KBM-7 (cell line): Measurements from ENCODE around the gene MED22.
"Not testable (repeated sequence)": the region's sequence is repeated elsewhere in the genome, so short reads cannot be mapped to it uniquely, and the experiment has no call there.

Source experiments
- DNase-seq: peaks from one replicate; pipeline ENCODE4 v3.0.0-alpha.2; 2015
- in situ Hi-C: fragments of 300-500 bp; cut with MboI; formaldehyde crosslinking; loops from 2 replicates; pipeline ENCODE4 v1.14.3; 2020; ENCODE audit warnings: low sequenced_read_pairs, low pct_unique_long_range_greater_than_20kb, mixed read lengths

MED22 gene

GRCh38 chr9:133323991-133324703 is 23.8 kb downstream of the MED22 start:
- in situ Hi-C loops, result no loop called here

GRCh38 chr9:133323211-133323610 is 24.7 kb downstream of the MED22 start:
- in situ Hi-C loops, result no loop called here

More at GRCh38 chr9:133323991-133324703, 23.8 kb downstream of the MED22 start:
- no peak for DNase-seq

DNA sequence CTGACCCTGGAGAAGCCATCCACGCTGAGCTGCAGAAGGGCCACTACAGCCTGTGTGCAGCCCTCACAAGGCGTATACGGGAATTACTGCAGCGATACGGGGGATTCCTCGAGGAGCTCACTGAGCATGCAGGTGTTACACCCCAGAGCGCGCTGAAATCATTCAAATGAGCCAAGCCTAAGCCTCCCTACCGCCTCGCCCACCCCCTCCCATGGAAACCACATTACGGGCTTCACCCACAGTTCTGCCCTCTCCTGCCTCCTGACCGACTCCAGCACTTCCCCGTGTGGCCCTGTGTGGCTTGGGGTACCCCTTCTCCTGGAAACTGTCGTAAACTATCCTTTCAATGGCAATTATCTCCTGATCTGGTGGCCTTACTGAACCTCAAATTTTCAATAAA is 25.2 kb downstream of the MED22 start:
- in situ Hi-C loops, result no loop called here
- no peak for DNase-seq

More at GRCh38 chr9:133323211-133323610, 24.7 kb downstream of the MED22 start:
- no peak for DNase-seq

DNA sequence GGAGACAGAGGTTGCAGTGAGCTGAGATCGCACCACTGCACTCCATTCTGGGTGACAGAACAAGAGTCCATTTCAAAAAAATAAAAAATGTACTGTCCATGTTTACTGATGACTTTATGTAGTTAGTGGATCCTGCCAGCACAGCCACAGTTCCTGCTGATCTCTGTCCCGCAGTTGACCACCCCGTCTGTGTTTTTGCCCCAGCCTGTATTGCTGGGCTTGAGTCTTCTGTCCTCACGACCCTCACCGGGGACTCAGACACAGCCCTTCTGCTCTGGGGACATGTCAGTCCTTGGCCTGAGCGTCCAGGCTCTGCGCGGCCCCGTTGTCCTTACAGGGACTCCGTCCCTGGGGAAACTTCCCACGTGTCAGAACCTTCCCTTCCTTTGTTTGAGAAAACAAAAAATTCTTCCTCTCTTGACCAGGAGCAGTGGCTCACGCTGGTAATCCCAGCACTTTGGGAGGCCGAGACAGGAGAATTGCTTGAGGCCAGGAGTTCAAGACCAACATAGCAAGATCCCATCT is 26.5 kb downstream of the MED22 start:
- in situ Hi-C loops, result no loop called here

DNA sequence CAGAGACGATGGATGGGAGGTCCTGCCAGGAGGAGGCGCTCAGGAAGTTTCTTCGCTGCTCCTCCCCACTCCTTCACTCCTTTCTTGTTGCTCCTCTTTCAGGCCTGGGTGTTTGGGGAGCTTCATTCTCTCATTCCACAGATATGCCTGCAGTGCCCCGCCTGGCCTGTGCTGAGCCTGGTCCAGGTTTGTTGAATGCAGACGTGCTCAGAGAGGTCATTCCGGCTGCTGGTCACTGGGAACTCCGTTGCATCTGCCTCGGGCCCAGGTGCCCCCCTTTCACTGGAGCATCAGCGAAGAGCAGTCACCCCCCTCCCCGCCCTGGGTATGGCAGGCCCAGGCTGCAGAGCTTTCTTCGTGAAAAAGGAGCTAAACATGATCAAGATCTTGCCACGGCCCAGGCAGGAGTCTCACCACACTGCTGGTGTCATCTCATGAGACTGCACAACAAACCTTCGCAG is 27.5 kb downstream of the MED22 start:
- in situ Hi-C loops, result no loop called here

More for the DNA sequence above, 26.5 kb downstream of the MED22 start:
- DNase-seq, result no peak

DNA sequence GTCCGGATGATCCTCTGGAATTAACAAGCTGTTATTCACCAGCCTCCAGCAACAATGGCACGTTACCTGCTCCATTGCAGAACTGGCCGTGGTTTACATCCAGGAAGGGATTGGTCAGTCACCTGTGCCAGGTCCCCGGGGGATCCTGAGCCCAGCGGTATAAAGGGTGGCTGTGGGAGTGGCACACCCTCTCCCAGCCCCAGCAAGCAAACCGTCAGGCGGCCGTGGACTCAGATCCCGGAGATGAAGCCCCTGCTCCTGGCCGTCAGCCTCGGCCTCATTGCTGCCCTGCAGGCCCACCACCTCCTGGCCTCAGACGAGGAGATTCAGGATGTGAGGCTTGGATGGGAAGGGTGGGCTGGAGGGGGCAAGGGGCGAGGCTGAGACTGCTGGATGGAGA is 30.4 kb downstream of the MED22 start:
- in situ Hi-C loops, DNase-seq: not testable (repeated sequence)

More for the DNA sequence above, 27.5 kb downstream of the MED22 start:
- no peak for DNase-seq

DNA sequence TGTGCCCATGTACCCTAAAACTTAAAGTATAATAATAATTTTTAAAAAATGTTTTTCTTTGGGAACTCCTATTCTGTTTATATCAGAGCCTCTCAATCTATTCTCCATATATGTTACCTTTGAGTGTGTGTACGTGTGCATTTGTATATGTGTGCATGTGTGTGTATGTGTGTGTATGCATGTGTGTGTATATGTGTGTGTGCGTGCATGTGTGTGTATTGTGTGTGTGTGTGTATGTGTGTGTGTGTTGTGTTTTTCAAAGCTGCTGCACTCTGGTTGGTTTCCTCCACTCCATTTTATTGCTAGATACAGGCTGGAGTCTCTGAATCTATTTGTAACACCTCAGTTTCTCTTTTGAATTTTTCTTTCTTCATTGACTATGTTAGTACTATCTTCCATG is 31.9 kb downstream of the MED22 start:
- no peak for DNase-seq
- in situ Hi-C loops, result no loop called here

- DNase-seq, result no peak
- in situ Hi-C loops, result no loop called here
Measured at GRCh38 chr9:133309608-133310007, 38.3 kb downstream of the MED22 start.

GRCh38 chr9:133307301-133307700 is 40.6 kb downstream of the MED22 start:
- in situ Hi-C loops, result no loop called here

DNA sequence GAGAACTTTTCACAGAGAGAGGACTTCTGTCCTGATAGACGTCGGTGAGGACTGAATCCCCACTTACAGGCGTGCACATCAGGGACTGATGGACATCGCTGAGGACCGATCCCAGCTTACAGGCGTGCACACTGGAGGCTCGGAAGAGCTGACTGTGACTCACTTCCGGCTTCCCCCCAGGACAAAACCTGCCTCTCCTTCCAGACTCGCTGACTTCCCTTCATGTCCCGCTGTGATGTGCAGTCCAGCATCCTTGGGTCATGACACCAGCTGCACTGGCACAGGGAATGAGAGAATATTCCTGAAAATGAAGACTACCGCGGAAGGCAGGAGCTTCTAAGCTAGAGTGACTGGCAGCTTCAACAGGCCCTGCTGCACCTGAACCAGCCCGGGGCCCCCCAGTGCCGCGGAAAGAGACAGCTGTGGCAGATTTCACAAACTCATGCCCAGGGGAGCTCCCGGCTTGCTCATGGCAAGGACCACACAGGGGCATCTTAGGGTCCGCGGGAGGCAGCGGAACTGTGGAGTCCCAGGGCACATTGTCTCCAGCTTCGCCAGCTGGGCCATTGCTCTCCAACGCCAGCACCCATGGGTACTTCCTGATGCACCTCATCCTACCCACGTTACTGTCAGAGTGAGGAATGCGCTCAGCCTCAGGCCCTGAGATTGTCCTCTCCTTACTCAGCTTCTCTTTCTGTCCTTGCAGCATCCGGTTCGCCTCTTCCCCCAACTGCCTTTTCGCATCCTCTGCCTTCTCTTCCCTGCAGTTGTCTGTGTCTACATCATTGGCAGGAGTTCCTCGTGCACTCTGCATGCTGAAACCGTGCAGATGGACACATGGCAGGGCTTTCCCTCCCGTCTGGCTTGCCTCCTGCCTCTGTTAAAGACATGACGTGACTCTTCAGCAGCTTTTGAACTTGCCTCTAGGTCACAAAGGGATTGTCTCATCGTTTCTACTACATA is 41.4 kb downstream of the MED22 start:
- in situ Hi-C loops, result no loop called here
- no peak for DNase-seq

More at GRCh38 chr9:133307301-133307700, 40.6 kb downstream of the MED22 start:
- DNase-seq, result no peak

- in situ Hi-C loops, result no loop called here
- no peak for DNase-seq
Measured at GRCh38 chr9:133305731-133306130, 42.2 kb downstream of the MED22 start.

- in situ Hi-C loops, result no loop called here
Measured at GRCh38 chr9:133304477-133305377, 43.2 kb downstream of the MED22 start.

DNA sequence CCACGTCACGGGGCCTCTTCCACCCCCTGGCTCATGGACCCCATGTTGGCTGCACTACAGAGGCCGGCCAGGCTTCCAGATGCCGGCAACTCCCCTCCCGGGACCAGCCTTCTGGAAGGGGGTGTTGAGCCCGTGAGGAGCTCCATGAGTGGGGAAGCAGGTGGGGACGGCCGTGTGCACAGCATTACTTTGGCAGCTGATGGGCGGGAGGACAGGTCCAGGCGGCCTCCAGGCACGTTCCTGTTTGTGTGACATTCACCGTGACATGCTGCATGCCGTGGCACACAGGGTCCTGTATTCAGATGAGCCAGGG is 43.8 kb downstream of the MED22 start:
- in situ Hi-C loops, result no loop called here
- DNase-seq, result no peak

More at GRCh38 chr9:133304477-133305377, 43.2 kb downstream of the MED22 start:
- no peak for DNase-seq

DNA sequence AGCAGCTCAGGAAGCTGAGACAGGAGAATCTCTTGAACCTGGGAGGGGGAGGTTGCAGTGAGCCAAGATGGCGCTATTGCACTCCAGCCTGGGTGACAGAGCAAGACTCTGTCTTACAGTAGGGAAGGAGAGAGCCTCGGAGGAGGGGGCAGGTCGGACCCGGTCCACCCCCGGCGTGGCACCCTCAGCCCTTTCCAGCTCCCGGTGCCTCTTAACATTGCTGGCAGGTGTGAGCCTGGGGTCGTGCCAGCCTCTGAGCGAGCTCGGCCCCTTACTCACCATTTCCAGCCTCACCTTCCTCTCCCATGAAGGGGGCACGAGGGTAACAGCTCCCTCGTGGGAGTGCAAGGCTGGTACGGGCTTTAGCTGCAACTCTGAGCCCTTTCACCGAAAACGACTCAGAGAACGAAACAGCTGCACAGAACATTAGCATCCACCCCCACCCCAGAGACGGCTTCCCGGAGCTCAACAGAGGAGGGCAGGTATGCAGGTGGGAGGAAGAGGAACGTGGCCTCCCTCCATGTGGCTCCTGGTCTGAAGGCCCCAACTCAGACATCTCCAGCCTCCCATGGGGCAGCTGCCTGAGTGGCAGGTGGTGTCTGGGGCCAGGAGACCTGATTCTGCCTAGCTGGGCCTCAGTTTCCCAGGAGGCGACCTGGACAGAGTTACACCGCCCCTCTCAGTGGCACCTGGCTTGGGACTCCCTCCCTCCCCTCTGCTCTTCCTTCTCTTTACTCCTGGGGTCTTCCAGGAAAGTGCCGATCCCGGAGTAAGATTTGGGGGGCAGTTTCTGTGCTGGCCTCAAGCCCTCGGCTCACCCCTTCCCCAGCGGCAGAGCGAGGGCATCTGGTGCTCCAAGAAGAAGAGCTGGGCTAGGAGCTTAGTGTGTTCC is 44.4 kb downstream of the MED22 start:
- in situ Hi-C loops, result no loop called here
- DNase-seq, result no peak

DNA sequence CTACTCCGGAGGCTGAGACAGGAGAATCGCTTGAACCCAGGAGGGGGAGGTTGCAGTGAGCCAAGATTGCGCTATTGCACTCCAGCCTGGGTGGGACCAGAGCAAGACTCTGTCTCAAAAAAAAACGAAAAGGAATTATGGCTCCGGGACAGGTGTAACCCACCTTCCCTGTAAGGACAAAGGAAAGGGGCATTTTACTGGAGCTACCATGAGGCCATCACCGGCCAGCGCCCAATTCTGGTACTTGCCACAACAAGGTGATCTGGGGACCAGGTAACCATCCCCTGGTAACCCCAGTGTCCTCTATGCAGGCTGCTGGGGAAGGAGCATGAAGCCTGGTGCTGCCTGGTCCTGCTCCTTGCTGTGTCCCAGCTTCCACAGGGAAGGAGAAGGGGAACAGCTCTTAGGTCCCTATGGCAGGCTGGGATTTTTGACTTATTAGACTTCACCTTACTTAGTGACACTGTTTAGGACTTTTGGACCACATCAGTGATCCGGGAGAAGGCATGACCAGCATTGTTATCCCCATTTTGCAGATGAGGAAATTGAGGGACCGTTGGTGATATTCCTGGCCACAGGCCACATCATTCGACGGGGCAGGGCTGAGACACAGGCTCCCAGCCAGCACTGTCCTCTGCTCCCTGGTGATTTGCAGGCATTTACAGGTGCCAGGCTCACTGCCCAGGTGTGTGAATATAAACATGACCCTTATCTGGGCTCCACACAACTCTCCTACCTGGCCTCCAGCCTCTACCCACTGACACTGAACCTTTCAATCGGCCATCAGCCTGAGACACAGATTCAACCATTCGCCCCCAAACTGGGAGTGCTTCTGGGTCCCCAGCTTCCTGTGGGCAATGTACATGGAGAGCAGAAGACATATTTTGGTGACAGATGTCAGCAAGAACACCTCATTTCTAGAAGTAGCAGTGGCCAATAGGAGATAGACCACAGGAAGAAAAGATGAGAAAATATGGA is 46.4 kb downstream of the MED22 start:
- in situ Hi-C loops, result no loop called here
- no peak for DNase-seq

DNA sequence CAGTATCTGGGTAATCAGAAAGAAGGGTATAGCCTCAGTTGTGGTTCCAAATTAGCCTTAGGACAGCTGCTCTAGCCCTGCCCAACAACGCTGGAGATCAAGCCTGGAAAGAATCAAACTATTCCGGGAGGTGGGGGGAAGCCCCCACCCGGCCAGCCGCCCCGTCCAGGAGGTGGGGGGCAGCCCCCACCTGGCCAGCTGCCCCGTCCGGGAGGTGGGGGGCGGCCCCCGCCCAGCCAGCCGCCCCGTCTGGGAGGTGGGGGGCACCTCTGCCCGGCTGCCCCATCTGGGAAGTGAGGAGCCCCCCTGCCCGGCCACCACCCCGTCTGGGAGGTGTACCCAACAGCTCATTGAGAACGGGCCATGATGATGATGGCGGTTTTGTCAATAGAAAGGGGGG is 47.9 kb downstream of the MED22 start:
- in situ Hi-C loops, DNase-seq: not testable (repeated sequence)

- in situ Hi-C loops, result no loop called here
- DNase-seq, result no peak
Measured at GRCh38 chr9:133294257-133294656, 53.7 kb downstream of the MED22 start.
